ENCODE results near the gene RBM38. TPM values are rescaled to one million over a fixed set of nuclear protein-coding genes. Genes with fewer than 3 reads are reported as not detected.

The RBM38 gene
- total and polyA plus RNA-seq, 12 donors = 3.0 to 30.9 (median 14.1) TPM

DNA sequence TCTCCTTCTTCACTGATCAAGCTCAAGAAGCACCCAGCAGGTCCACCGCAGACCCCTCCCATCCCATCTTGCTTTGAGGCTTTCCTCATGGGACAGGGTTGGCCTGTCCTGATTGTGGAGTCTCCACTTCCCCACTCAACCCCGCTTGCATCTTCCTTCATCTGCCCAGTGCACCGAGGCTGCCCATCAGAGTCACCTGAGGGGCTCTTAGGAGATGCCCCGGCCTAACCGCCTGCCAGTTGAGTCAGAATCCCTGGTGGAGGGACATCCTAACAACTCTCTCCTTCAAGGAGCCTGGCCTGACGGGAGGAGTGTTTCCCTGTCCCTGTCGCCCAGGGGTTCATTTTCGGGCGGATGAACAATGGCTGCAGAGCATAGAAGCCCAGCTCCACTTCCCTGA, 46.1 kb downstream of the RBM38 start:
- intact Hi-C loops (cut with DNase I) = no loop called here
- TF ChIP-seq POLR2A (IDR thresholded peaks at IDR 0.05) = no peak
- TF ChIP-seq, protein P1, sequence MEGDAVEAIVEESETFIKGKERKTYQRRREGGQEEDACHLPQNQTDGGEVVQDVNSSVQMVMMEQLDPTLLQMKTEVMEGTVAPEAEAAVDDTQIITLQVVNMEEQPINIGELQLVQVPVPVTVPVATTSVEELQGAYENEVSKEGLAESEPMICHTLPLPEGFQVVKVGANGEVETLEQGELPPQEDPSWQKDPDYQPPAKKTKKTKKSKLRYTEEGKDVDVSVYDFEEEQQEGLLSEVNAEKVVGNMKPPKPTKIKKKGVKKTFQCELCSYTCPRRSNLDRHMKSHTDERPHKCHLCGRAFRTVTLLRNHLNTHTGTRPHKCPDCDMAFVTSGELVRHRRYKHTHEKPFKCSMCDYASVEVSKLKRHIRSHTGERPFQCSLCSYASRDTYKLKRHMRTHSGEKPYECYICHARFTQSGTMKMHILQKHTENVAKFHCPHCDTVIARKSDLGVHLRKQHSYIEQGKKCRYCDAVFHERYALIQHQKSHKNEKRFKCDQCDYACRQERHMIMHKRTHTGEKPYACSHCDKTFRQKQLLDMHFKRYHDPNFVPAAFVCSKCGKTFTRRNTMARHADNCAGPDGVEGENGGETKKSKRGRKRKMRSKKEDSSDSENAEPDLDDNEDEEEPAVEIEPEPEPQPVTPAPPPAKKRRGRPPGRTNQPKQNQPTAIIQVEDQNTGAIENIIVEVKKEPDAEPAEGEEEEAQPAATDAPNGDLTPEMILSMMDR (IDR thresholded peaks at IDR 0.05) = no peak
- WGBS, 4 donors = 75 to 100% (median 90%) methylated on average over 5 to 9 of the region's 9 CpGs
- peaks cover 0 to 16% of the 10 kb centered on the region in 2 donors for H3K4me1 ChIP-seq (replicated peaks in 1 of 2)
- no peaks in the 10 kb centered on the region for H3K27me3 ChIP-seq
- H3K9me3 ChIP-seq (replicated peaks in 1 of 3) = no peaks in the 10 kb centered on the region
- no peak for DNase-seq
- no peaks in the 10 kb centered on the region for H3K36me3 ChIP-seq (replicated peaks in 1 of 2)
- H3K4me3 ChIP-seq = no peak overlapping the region
- H3K27ac ChIP-seq = no peak overlapping the region

DNA sequence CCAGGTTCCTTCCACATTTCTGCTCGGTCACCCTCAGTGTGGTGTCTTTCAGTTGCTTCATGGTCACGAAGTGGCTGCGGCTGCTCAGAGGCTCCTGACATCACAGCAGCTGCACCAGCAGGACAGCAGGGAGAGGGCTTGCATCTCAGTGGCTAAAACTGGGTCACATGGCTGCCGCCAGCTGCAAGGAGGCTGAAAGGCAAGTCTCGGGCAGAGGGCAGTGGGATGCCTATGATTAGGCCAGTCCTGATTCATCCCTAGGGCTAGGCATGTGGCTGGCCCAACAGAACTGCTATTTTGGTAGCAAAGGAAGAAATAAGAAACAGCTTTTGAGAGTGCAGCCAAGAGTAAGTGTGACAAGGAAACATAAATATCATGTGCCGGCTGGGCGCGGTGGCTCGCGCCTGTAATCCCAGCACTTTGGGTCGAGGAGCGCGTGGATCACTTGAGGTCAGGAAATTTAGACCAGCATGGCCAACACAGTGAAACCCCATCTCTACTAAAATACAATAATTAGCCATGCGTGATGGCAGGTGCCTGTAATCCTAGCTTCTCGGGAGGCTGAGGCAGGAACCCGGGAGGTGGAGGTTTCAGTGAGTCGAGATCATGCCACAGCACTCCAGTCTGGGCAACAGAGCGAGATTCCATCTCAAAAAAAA, 46.6 kb downstream of the RBM38 start:
- Histone ChIP-seq H3K4me3 (no peak overlapping the region), H3K27ac (no peak overlapping the region), H3K36me3 (replicated peaks in 1 of 2) (no peaks in the 10 kb centered on the region), H3K27me3 (no peaks in the 10 kb centered on the region), H3K9me3 (replicated peaks in 1 of 3) (no peaks in the 10 kb centered on the region), H3K4me1 (replicated peaks in 1 of 2) (peaks cover 0 to 16% of the 10 kb centered on the region in 2 donors)
- TF ChIP-seq, protein P1 (IDR thresholded peaks at IDR 0.05) = no peak
- TF ChIP-seq POLR2A (IDR thresholded peaks at IDR 0.05) = no peak
- DNase-seq = no peak
- WGBS, 4 donors = 85 to 97% (median 91%) methylated on average over 15 to 18 of the region's 18 CpGs
- intact Hi-C loops (cut with DNase I) = no loop called here

DNA sequence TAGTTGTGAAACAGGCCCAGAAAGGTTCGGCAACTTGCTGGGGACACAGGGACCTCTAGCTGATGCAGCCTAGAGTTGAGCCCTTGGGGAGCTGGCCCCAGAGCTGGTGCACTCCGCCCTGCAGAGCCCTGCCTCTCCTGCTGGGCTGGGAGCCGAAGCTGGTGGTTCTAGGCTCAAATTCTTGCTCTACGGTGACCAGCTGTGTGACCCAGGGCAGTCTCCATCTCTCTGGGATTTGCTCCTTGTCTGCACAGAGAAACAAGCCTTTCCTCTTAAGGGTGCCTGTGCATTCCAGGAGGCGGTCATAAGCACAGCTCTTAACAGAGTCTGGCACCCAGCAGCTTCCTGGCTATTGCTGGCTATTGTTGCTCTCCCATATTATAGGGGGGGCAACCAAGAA, 47.4 kb downstream of the RBM38 start:
- TF ChIP-seq, protein P1 (IDR thresholded peaks at IDR 0.05) = no peak
- no peak for TF ChIP-seq POLR2A (IDR thresholded peaks at IDR 0.05)
- no peaks in the 10 kb centered on the region for H3K27me3 ChIP-seq
- H3K27ac ChIP-seq = no peak overlapping the region
- peaks cover 0 to 14% of the 10 kb centered on the region in 2 donors for H3K4me1 ChIP-seq (replicated peaks in 1 of 2)
- H3K9me3 ChIP-seq (replicated peaks in 1 of 3) = no peaks in the 10 kb centered on the region
- intact Hi-C loops (cut with DNase I) = no loop called here
- H3K36me3 ChIP-seq (replicated peaks in 1 of 2) = no peaks in the 10 kb centered on the region
- DNase-seq = no peak
- WGBS, 4 donors = 69 to 83% (median 80%) methylated on average over 1 to 5 of the region's 5 CpGs
- H3K4me3 ChIP-seq = no peak overlapping the region

GRCh38 chr20:57439432-57439831, 48.2 kb downstream of the RBM38 start:
- 42 to 60% (median 52%) methylated on average over 4 to 6 of the region's 6 CpGs for WGBS, 4 donors

More at GRCh38 chr20:57439432-57439831, 48.2 kb downstream of the RBM38 start:
- no peaks in the 10 kb centered on the region for H3K9me3 ChIP-seq (replicated peaks in 1 of 3)
- intact Hi-C loops (cut with DNase I) = no loop called here
- no peak overlapping the region for H3K27ac ChIP-seq
- no peak overlapping the region for H3K4me3 ChIP-seq
- H3K4me1 ChIP-seq (replicated peaks in 1 of 2) = peaks cover 0 to 14% of the 10 kb centered on the region in 2 donors
- TF ChIP-seq POLR2A (IDR thresholded peaks at IDR 0.05) = no peak
- TF ChIP-seq, protein P1 (IDR thresholded peaks at IDR 0.05) = no peak
- peak in 5 of 7 donors; percentile 31 to 60 (median 33) for DNase-seq
- no peaks in the 10 kb centered on the region for H3K27me3 ChIP-seq
- no peaks in the 10 kb centered on the region for H3K36me3 ChIP-seq (replicated peaks in 1 of 2)

Data from adrenal gland (tissue), 12 donors.